ENCODE results near the gene ACSL1.

DNA sequence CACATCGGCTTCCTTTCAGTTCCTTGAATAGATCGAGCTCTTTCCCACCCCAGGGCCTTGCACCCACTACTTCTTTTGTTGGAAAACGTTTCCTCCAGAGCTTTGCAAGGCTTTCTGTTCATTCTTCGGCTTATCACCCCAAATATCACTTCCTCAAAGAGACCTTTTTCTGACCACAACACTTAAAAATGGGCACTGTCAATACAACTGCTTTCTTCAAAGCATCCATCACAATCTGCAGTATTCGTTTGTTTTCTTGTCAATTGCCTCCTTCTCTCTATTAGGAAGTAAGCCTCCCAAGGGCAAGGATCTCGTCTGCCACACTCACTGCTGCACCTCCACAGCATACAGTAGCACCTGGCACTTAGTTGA is 74.2 kb downstream of the ACSL1 start:
- TF ChIP-seq, protein P1, sequence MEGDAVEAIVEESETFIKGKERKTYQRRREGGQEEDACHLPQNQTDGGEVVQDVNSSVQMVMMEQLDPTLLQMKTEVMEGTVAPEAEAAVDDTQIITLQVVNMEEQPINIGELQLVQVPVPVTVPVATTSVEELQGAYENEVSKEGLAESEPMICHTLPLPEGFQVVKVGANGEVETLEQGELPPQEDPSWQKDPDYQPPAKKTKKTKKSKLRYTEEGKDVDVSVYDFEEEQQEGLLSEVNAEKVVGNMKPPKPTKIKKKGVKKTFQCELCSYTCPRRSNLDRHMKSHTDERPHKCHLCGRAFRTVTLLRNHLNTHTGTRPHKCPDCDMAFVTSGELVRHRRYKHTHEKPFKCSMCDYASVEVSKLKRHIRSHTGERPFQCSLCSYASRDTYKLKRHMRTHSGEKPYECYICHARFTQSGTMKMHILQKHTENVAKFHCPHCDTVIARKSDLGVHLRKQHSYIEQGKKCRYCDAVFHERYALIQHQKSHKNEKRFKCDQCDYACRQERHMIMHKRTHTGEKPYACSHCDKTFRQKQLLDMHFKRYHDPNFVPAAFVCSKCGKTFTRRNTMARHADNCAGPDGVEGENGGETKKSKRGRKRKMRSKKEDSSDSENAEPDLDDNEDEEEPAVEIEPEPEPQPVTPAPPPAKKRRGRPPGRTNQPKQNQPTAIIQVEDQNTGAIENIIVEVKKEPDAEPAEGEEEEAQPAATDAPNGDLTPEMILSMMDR (conservative IDR thresholded peaks at IDR 0.05; ENCODE audit: low read length): no peak
- no peak for TF ChIP-seq EZH2phosphoT487 (IDR thresholded peaks at IDR 0.05; ENCODE audit: borderline replicate concordance)

Data from Loucy (cell line).